ENCODE measurements around the gene LHFPL2.

The LHFPL2 gene

GRCh38 chr5:78514427-78515330, 133.9 kb downstream of the LHFPL2 start:
- DNase-seq, result no peak

GRCh38 chr5:78513441-78513840, 135.1 kb downstream of the LHFPL2 start:
- DNase-seq, result no peak

DNA sequence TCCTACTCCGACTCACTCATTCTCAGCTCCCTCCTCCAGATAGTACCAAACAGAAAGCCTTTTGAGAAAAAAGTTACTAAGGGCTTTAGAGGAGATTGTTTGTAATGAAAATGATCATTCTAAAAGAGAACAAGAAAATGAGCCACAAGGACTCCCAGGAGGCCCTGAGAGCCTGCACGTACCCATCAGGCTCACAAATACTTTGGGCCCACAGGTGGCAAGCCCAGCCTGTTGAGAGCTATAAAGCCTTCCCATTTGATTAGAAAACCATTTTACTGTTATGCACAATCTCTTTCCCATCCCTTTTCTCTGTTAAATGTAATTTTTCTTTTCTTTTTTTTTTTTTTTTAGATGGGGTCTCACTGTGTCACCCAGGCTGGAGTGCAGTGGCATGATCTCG, 136.1 kb downstream of the LHFPL2 start:
- DNase-seq, result no peak

GRCh38 chr5:78511121-78511906, 137.3 kb downstream of the LHFPL2 start:
- no peak for DNase-seq

- peak; percentile 16 for DNase-seq
These were observed 138.4 kb downstream of the LHFPL2 start for GRCh38 chr5:78509884-78510769.

GRCh38 chr5:78509145-78509865, 139.3 kb downstream of the LHFPL2 start:
- no peak for DNase-seq

- DNase-seq, result no peak
These were observed 140.3 kb downstream of the LHFPL2 start for GRCh38 chr5:78508186-78508765.

DNA sequence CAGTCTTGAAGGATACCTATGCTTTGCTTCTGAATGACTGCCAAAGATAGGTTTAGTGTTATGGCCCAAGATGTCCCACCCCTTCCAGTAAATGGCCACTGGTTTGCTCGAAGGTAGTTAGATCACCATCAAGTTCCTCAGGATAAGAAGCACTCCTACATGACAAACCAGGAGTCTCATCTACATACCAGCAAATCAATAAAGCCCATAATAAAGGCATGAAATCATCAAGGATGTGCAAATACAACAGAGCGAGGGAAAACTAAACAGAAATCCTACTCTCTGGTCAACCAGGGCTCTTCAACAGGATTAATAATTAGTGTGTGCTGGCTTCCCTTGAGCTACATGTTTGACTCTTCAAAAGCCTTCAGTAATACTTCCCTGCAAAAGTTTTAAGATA, 141.0 kb downstream of the LHFPL2 start:
- no peak for DNase-seq

GRCh38 chr5:78506261-78507024, 142.1 kb downstream of the LHFPL2 start:
- no peak for DNase-seq

DNA sequence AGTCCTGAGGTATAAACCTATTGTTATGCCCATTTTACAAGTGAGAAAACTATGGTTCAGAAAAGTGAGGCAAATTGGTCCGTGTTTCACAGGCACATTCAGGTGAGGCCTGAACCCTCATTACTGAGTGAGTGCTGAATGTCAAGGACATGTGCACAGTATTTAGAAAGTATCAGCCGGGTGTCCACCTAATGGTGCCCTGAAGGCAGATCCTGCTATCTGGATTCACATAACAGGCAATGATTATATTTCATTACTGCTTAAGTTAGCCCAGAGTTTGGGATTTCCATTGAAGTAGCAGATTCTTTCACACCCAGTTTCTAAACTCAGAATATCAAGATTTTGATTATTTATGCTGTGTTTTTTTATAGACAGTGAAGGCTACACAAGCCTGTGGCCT, 142.7 kb downstream of the LHFPL2 start:
- DNase-seq, result no peak

- DNase-seq, result no peak
These were observed 143.6 kb downstream of the LHFPL2 start for GRCh38 chr5:78504704-78505677.

DNA sequence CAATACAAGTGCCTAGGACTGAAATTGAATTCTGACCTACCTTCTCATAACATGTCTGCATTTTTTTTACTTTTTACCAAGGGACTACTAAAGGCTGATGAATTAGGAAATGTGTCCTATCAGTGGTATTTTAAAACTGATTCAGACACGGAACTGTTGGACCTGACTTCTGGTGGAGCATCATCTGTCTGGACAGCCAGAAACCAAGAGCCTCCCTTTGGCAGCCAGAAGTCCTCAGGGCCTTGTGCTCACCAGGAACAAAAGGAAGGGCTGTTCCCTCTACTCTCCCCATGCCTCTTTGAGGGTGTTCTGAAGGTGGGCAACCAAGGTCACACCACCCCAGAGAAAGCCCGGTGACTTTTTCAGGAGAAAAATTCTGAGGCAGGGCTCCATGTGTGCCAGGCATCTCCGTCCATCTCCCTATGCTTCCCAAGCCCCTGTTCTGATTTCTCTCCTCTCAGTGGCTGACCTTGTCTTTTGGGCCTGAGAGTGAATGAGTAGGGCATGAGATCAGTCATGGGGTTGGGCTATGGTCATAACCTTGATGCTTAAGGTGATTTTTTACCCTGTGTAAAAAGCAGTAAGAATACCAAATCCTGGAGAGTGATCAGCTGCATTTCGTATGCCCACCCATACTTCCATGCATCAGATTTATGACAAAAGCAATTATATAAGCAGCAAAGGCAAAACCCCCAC, 144.5 kb downstream of the LHFPL2 start:
- no peak for DNase-seq

DNA sequence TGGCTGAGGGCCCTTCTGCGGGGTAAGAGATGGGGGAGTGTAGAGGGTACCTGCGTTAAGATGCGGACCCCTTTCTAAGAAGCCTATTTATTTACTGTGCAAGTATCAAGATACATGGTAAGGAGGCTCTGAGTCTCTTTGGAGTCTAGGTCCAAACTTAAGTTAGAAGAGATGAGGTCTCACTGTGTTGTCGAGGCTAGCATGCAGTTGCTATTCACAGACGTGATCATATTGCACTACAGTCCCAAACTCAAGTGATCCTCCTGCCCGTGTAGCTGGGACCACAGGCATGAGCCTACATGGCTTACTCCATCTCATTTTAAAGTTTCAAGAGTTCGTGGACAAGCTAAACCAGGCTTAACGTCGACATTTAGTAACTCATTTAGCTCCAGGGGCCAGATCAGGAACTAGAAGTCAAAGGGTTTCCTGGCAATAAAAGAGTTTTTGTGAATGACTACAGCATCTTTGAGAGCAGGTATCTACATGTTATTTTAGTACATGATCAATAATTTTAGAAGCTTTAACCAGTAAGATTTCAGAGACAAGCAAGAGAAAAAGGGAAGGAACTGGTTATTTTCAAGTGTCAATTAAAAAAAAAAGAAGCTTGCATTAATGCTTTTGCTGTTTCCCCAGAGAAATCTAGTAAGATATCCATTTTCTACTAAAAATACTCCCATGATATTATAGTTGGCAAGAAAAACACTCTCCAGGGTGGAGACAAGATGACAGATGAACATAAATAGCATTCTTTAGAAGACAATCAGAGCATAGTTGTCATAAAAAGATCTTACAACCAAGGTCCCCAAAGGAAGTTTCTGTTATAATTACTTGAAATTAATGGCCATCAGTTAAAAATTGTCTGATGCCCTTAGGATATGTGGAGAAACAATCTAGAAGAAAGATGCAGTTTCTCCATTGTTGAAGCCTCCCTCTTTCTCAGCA, 146.9 kb downstream of the LHFPL2 start:
- DNase-seq, result no peak

- no peak for DNase-seq
These were observed 147.7 kb downstream of the LHFPL2 start for GRCh38 chr5:78500871-78501270.

- no peak for DNase-seq
These were observed 148.5 kb downstream of the LHFPL2 start for GRCh38 chr5:78500028-78500427.

- no peak for DNase-seq
These were observed 149.1 kb downstream of the LHFPL2 start for GRCh38 chr5:78499485-78499884.

DNA sequence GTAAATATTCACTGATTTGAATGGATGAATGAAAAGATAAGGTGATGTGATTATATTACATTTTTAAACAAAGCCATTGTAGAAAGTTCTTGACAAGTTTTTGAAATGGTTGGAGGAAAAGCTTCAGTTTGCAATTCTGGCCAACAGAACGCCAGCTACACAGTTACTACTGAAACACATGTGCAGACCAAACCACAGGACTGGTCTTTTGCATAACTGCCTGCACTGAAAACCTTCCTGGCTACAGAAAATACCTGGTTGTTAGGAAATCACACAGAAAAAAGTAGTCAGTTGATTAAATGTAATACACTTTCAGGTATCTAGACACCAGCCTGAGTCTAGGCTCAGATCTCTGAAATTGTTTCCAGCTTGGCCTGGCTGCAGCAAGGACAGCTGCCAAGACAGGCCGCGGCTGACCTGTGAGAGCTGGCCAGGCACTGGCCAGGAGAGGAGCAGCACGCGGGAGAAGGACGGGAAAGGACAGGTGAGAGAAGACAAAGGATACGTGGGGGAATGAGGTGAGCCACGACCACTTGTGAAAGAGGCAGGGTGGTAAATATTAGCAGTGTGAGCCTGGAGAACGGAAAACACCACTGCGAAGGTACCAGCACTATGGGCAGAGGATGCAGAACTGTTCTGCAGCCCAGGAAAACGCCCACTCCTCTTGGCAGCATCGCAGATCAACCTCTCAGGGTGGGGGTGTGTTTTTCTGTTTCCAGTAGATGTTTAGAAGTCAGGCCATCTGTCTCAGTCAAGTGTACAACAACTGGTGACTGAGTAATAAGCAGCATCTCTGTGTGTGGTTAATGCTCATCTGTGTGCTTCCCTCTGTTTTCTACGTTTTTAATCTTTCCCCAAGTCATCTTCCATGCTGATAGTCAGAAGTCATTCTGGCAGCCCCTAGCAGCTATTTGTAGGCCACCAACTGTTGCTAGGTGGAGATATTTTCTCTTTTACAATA, 150.7 kb downstream of the LHFPL2 start:
- no peak for DNase-seq
